Measurements from ENCODE around the gene ASIC3.

The ASIC3 gene

DNA sequence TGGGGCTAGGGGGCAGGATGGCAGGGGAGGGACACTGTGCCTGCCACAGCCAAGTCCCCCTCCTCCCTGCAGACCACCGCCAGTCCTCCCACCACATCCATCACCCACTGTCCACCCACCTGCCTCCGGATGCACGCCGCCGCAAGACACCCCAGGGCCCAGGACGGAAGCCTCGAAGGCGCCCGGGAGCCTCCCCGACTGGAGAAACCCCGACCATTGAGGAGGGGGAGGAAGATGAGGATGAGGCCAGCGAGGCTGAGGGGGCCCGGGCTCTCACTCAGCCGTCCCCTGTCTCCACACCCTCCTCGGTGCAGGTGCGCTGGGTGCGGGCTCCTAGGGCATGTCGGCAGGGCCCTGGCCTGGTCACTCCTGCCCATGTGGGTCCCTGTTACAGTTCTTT is 16.1 kb downstream of the ASIC3 start:
- Histone ChIP-seq H3K56ac (ENCODE audit: low read length) (no peak overlapping the region), H2BK120ac (ENCODE audit: low read depth, low read length) (no peak overlapping the region), H3K23ac (ENCODE audit: low read length) (no peak overlapping the region), H3K79me1 (ENCODE audit: low read length) (peaks cover 6% of the 10 kb centered on the region), H2AK5ac (ENCODE audit: low read length) (no peak overlapping the region), H3K9ac (ENCODE audit: low read length) (no peak overlapping the region), H3K27me3 (ENCODE audit: insufficient read depth, low read length, poor library complexity) (no peaks in the 10 kb centered on the region), H2BK5ac (ENCODE audit: low read length) (no peak overlapping the region), H3K18ac (ENCODE audit: low read length) (no peak overlapping the region), H3K36me3 (ENCODE audit: control insufficient read depth, insufficient read depth, low read length) (peaks cover 2% of the 10 kb centered on the region), H3K4ac (ENCODE audit: low read depth, low read length) (no peak overlapping the region), H2BK15ac (replicated peaks; ENCODE audit: low read depth) (no peak overlapping the region), H4K8ac (ENCODE audit: low read depth, low read length) (no peak overlapping the region), H3K79me2 (ENCODE audit: control insufficient read depth, insufficient read depth, low read length) (no peaks in the 10 kb centered on the region), H3K27ac (ENCODE audit: low read depth, low read length) (no peak overlapping the region), H3K4me1 (ENCODE audit: control insufficient read depth, low read depth, low read length) (peaks cover 11% of the 10 kb centered on the region), H3K4me3 (ENCODE audit: low read length) (no peak overlapping the region), H4K5ac (ENCODE audit: low read length) (no peak overlapping the region), H3K4me2 (ENCODE audit: low read length) (no peak overlapping the region)
- no CpG with 5 or more reads among the region's 18 CpGs for WGBS (ENCODE audit: extremely low coverage, insufficient coverage, low lambda C conversion rate)
- no peak for DNase-seq

DNA sequence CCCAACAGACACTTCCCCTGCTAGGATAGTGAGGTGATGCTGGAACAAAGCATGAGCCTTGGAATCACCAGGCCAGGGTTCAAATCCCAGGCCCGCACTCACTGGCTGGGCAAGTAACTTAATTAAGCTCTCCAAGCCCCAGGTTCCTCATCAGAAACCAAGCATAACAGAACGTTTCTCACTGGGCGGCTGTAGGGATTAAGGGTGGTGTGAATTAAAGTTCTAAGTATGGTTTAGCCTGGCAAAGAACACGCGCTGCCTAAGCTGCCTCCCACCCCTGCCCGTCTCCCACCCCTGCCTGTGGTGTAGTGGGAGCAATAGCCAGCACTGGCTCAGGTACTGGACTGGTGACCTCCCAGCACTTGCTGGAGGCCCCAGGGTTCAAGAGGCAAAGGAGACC is 16.7 kb downstream of the ASIC3 start:
- peaks cover 2% of the 10 kb centered on the region for H3K36me3 ChIP-seq (ENCODE audit: control insufficient read depth, insufficient read depth, low read length)

DNA sequence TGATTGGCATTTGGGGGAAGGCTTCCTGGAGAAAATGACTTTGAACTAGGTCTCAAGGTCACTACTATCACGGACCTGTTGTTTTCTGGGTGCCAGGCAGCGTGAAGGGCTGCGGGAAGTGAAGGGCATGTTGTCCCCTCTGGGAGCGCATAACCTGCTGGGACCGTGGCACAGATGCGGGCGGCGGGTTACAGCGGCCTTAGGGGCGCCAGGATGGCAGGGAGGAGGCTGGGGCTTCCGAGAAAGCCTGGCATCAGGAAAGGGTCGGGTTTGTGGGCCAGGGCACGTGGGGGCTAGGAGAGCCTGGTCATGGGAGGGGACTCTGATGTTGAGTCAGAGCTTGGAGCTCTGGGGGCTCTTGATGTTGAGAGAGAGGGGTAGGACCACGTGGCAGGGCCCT is 17.2 kb downstream of the ASIC3 start:
- Histone ChIP-seq H2BK15ac (replicated peaks; ENCODE audit: low read depth) (no peak overlapping the region), H3K4me2 (ENCODE audit: low read length) (no peak overlapping the region), H4K5ac (ENCODE audit: low read length) (no peak overlapping the region), H3K18ac (ENCODE audit: low read length) (no peak overlapping the region), H3K4me1 (ENCODE audit: control insufficient read depth, low read depth, low read length) (peaks cover 11% of the 10 kb centered on the region), H3K27me3 (ENCODE audit: insufficient read depth, low read length, poor library complexity) (no peaks in the 10 kb centered on the region), H3K4ac (ENCODE audit: low read depth, low read length) (no peak overlapping the region), H3K9ac (ENCODE audit: low read length) (no peak overlapping the region), H2BK5ac (ENCODE audit: low read length) (no peak overlapping the region), H4K8ac (ENCODE audit: low read depth, low read length) (no peak overlapping the region), H3K56ac (ENCODE audit: low read length) (no peak overlapping the region), H2AK5ac (ENCODE audit: low read length) (no peak overlapping the region), H3K23ac (ENCODE audit: low read length) (no peak overlapping the region), H3K4me3 (ENCODE audit: low read length) (no peak overlapping the region), H3K36me3 (ENCODE audit: control insufficient read depth, insufficient read depth, low read length) (peaks cover 3% of the 10 kb centered on the region), H3K79me1 (ENCODE audit: low read length) (peaks cover 2% of the 10 kb centered on the region), H2BK120ac (ENCODE audit: low read depth, low read length) (no peak overlapping the region), H3K27ac (ENCODE audit: low read depth, low read length) (no peak overlapping the region), H3K79me2 (ENCODE audit: control insufficient read depth, insufficient read depth, low read length) (no peaks in the 10 kb centered on the region)
- WGBS (ENCODE audit: extremely low coverage, insufficient coverage, low lambda C conversion rate), result no CpG with 5 or more reads among the region's 14 CpGs
- DNase-seq, result no peak

More for the DNA sequence above, 16.7 kb downstream of the ASIC3 start:
- H3K4ac ChIP-seq (ENCODE audit: low read depth, low read length), result no peak overlapping the region
- H4K8ac ChIP-seq (ENCODE audit: low read depth, low read length), result no peak overlapping the region
- H3K18ac ChIP-seq (ENCODE audit: low read length), result no peak overlapping the region
- no peak overlapping the region for H2AK5ac ChIP-seq (ENCODE audit: low read length)
- no peak overlapping the region for H3K4me3 ChIP-seq (ENCODE audit: low read length)
- H3K79me1 ChIP-seq (ENCODE audit: low read length), result peaks cover 6% of the 10 kb centered on the region
- no peaks in the 10 kb centered on the region for H3K27me3 ChIP-seq (ENCODE audit: insufficient read depth, low read length, poor library complexity)
- peaks cover 11% of the 10 kb centered on the region for H3K4me1 ChIP-seq (ENCODE audit: control insufficient read depth, low read depth, low read length)
- H3K9ac ChIP-seq (ENCODE audit: low read length), result no peak overlapping the region
- H3K4me2 ChIP-seq (ENCODE audit: low read length), result no peak overlapping the region
- no peak overlapping the region for H2BK15ac ChIP-seq (replicated peaks; ENCODE audit: low read depth)
- no peak overlapping the region for H2BK120ac ChIP-seq (ENCODE audit: low read depth, low read length)
- H3K56ac ChIP-seq (ENCODE audit: low read length), result no peak overlapping the region
- H3K27ac ChIP-seq (ENCODE audit: low read depth, low read length), result no peak overlapping the region
- no peak overlapping the region for H3K23ac ChIP-seq (ENCODE audit: low read length)
- H2BK5ac ChIP-seq (ENCODE audit: low read length), result no peak overlapping the region
- DNase-seq, result no peak
- no CpG with 5 or more reads among the region's 6 CpGs for WGBS (ENCODE audit: extremely low coverage, insufficient coverage, low lambda C conversion rate)
- H4K5ac ChIP-seq (ENCODE audit: low read length), result no peak overlapping the region
- no peaks in the 10 kb centered on the region for H3K79me2 ChIP-seq (ENCODE audit: control insufficient read depth, insufficient read depth, low read length)

DNA sequence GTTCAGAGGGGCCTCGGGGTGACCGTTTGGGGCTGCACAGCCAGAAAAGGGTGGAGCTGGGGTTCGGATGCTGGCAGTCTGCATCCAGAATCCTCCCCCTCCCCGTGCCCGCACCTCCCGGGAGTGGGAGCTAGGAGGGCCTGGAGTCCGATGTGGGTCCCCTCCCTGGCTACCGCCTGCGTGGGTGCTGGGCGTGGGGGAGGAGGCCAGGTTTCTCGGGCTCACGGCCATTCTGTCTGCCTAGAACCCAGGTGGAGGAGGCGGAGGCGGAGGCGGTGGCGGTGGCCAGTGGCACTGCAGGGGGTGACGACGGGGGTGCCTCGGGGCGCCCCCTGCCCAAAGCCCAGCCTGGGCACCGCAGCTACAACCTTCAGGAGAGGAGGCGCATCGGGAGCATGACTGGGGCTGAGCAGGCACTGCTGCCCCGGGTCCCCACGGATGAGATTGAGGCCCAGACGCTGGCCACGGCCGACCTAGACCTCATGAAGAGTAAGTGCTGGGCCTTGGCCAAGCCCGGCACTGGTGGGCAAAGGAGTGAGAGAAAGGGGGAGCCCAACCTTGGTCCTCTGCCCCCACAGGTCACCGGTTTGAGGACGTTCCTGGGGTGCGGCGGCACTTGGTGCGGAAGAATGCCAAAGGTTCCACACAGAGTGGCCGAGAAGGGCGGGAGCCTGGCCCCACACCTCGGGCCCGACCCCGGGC is 18.1 kb downstream of the ASIC3 start:
- H3K4me1 ChIP-seq (ENCODE audit: control insufficient read depth, low read depth, low read length), result peaks cover 6% of the 10 kb centered on the region
- H3K36me3 ChIP-seq (ENCODE audit: control insufficient read depth, insufficient read depth, low read length), result peaks cover 5% of the 10 kb centered on the region
- no peak overlapping the region for H3K27ac ChIP-seq (ENCODE audit: low read depth, low read length)
- no peak overlapping the region for H2AK5ac ChIP-seq (ENCODE audit: low read length)
- DNase-seq, result no peak
- H2BK120ac ChIP-seq (ENCODE audit: low read depth, low read length), result no peak overlapping the region
- no peak overlapping the region for H3K18ac ChIP-seq (ENCODE audit: low read length)
- H3K4me3 ChIP-seq (ENCODE audit: low read length), result no peak overlapping the region
- H2BK5ac ChIP-seq (ENCODE audit: low read length), result no peak overlapping the region
- H3K23ac ChIP-seq (ENCODE audit: low read length), result no peak overlapping the region
- H3K79me2 ChIP-seq (ENCODE audit: control insufficient read depth, insufficient read depth, low read length), result no peaks in the 10 kb centered on the region
- no peak overlapping the region for H4K5ac ChIP-seq (ENCODE audit: low read length)
- no peak overlapping the region for H2BK15ac ChIP-seq (replicated peaks; ENCODE audit: low read depth)
- no peak overlapping the region for H3K56ac ChIP-seq (ENCODE audit: low read length)
- H3K27me3 ChIP-seq (ENCODE audit: insufficient read depth, low read length, poor library complexity), result no peaks in the 10 kb centered on the region
- WGBS (ENCODE audit: extremely low coverage, insufficient coverage, low lambda C conversion rate), result no CpG with 5 or more reads among the region's 39 CpGs
- H3K4me2 ChIP-seq (ENCODE audit: low read length), result no peak overlapping the region
- H3K9ac ChIP-seq (ENCODE audit: low read length), result no peak overlapping the region
- no peak overlapping the region for H4K8ac ChIP-seq (ENCODE audit: low read depth, low read length)
- no peaks in the 10 kb centered on the region for H3K79me1 ChIP-seq (ENCODE audit: low read length)
- H3K4ac ChIP-seq (ENCODE audit: low read depth, low read length), result no peak overlapping the region

DNA sequence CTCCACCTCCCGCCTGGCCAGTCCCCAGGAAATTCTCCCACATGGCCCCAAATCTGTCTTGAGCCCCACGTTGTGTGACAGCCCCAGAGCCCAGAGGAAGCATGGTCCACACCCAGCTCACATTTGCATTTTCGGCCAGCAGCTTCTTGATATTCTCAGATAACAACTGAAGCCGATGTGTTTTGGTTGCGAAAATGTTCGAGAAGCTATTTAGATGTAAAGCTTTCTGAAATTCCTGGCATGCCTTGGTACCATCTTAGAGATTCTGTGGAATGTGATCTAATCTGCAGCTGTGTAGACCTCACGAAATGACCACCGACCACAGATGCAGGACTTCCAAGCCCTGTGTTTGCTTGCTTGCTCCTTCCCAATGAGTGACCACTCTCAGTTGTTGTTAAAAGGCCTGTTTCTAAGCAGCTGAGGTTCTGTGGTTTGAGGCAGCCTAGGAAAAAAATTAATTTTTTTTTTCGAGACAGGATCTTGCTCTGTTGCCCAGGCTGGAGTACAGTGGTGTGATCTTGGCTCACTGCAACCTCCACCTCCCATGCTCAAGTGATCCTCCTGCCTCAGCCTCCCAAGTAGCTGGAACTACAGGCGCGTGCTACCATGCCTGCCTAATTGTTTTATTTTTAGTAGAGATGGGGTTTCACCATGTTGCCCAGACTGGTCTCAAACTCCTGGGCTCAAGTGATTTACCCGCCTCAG is 19.9 kb downstream of the ASIC3 start:
- Histone ChIP-seq H2BK5ac (ENCODE audit: low read length) (no peak overlapping the region), H2AK5ac (ENCODE audit: low read length) (no peak overlapping the region), H3K27me3 (ENCODE audit: insufficient read depth, low read length, poor library complexity) (no peaks in the 10 kb centered on the region), H3K4ac (ENCODE audit: low read depth, low read length) (no peak overlapping the region), H3K18ac (ENCODE audit: low read length) (no peak overlapping the region), H3K56ac (ENCODE audit: low read length) (no peak overlapping the region), H3K23ac (ENCODE audit: low read length) (no peak overlapping the region), H3K4me2 (ENCODE audit: low read length) (no peak overlapping the region), H3K9ac (ENCODE audit: low read length) (no peak overlapping the region), H3K36me3 (ENCODE audit: control insufficient read depth, insufficient read depth, low read length) (peaks cover 5% of the 10 kb centered on the region), H3K4me1 (ENCODE audit: control insufficient read depth, low read depth, low read length) (peaks cover 2% of the 10 kb centered on the region), H2BK120ac (ENCODE audit: low read depth, low read length) (no peak overlapping the region), H4K5ac (ENCODE audit: low read length) (no peak overlapping the region), H2BK15ac (replicated peaks; ENCODE audit: low read depth) (no peak overlapping the region), H4K8ac (ENCODE audit: low read depth, low read length) (no peak overlapping the region), H3K4me3 (ENCODE audit: low read length) (no peak overlapping the region), H3K79me1 (ENCODE audit: low read length) (no peaks in the 10 kb centered on the region), H3K27ac (ENCODE audit: low read depth, low read length) (peak overlapping the region; percentile 56), H3K79me2 (ENCODE audit: control insufficient read depth, insufficient read depth, low read length) (no peaks in the 10 kb centered on the region)
- no CpG with 5 or more reads among the region's 12 CpGs for WGBS (ENCODE audit: extremely low coverage, insufficient coverage, low lambda C conversion rate)
- DNase-seq, result peak; percentile 92

All from mesendoderm (in vitro differentiated cells).